HepG2 (cell line): Measurements from ENCODE around the gene EXOC7. TPM values are rescaled to one million over a fixed set of nuclear protein-coding genes. Genes with fewer than 3 reads are reported as not detected.
A peak's percentile ranks its signal among the peaks of the same experiment; 100 is the strongest.

ENCODE experiments used
- EEA1 ChIP-seq: sonication (generic); formaldehyde crosslinking; IDR thresholded peaks from 2 replicates; pipeline ENCODE4 v1.5.1; 2020; ENCODE audit warnings: mild to moderate bottlenecking, missing genetic modification reagents, borderline replicate concordance
- ESRRA ChIP-seq: sonication (generic); formaldehyde crosslinking; IDR thresholded peaks from 2 replicates; pipeline ENCODE4 v1.5.1; 2020; ENCODE audit warnings: mild to moderate bottlenecking, low read depth, missing genetic modification reagents
- GFI1 ChIP-seq: sonication (generic); formaldehyde crosslinking; IDR thresholded peaks from 2 replicates; pipeline ENCODE4 v1.5.0; 2020; ENCODE audit warnings: missing genetic modification reagents, mild to moderate bottlenecking, borderline replicate concordance
- HES4 ChIP-seq: sonication (generic); formaldehyde crosslinking; IDR thresholded peaks from 2 replicates; pipeline ENCODE4 v1.9.0; 2021; ENCODE audit warnings: mild to moderate bottlenecking, missing genetic modification reagents, borderline replicate concordance
- HNRNPH1 ChIP-seq: fragments of 200-400 bp; formaldehyde crosslinking; optimal IDR thresholded peaks from 2 replicates; pipeline ENCODE3; 2017; ENCODE audit warnings: mild to moderate bottlenecking, low read depth, low read length
- KAT7 ChIP-seq: IDR thresholded peaks from 2 replicates; pipeline ENCODE4 v1.6.1; 2018; ENCODE audit warnings: borderline replicate concordance, missing compliant biosample characterization
- KLF12 ChIP-seq: sonication (generic); formaldehyde crosslinking; IDR thresholded peaks from 2 replicates; pipeline ENCODE4 v1.4.0; 2020; ENCODE audit warnings: missing genetic modification reagents, borderline replicate concordance
- MIER2 ChIP-seq: IDR thresholded peaks from 2 replicates; pipeline ENCODE4 v1.6.1; 2016; ENCODE audit warnings: missing biosample characterization, missing genetic modification reagents
- MTF1 ChIP-seq: sonication (generic); formaldehyde crosslinking; IDR thresholded peaks from 2 replicates; pipeline ENCODE4 v1.5.0; 2020; ENCODE audit warnings: missing genetic modification reagents
- MZF1 ChIP-seq: sonication (generic); formaldehyde crosslinking; IDR thresholded peaks from 2 replicates; pipeline ENCODE4 v1.8.1; 2023; ENCODE audit warnings: mild to moderate bottlenecking, missing genetic modification reagents, borderline replicate concordance
- PRMT3 ChIP-seq: sonication (generic); formaldehyde crosslinking; IDR thresholded peaks from 2 replicates; pipeline ENCODE4 v1.8.1; 2022; ENCODE audit warnings: low read depth, mild to moderate bottlenecking, moderate library complexity, missing genetic modification reagents, borderline replicate concordance
- PTBP1 ChIP-seq: fragments of 200-400 bp; formaldehyde crosslinking; IDR thresholded peaks from 2 replicates; pipeline ENCODE4 v1.6.1; 2018; ENCODE audit warnings: low read length, low read depth; ENCODE audit not compliant: poor library complexity, severe bottlenecking
- SPEN ChIP-seq: sonication (generic); formaldehyde crosslinking; IDR thresholded peaks from 2 replicates; pipeline ENCODE4 v1.5.1; 2020; ENCODE audit warnings: low read depth, mild to moderate bottlenecking, missing genetic modification reagents
- ZNF547 ChIP-seq: sonication (generic); formaldehyde crosslinking; IDR thresholded peaks from 2 replicates; pipeline ENCODE4 v1.5.1; 2020; ENCODE audit warnings: mild to moderate bottlenecking, missing genetic modification reagents
- ZNF598 ChIP-seq: sonication (generic); formaldehyde crosslinking; IDR thresholded peaks from 2 replicates; pipeline ENCODE4 v1.5.1; 2020; ENCODE audit warnings: mild to moderate bottlenecking, missing genetic modification reagents, borderline replicate concordance
- ZNF770 ChIP-seq: sonication (generic); formaldehyde crosslinking; IDR thresholded peaks from 2 replicates; pipeline ENCODE4 v1.5.0; 2020; ENCODE audit warnings: mild to moderate bottlenecking, missing genetic modification reagents
- ZSCAN20 ChIP-seq: sonication (generic); formaldehyde crosslinking; IDR thresholded peaks from 2 replicates; pipeline ENCODE4 v1.4.0; 2020; ENCODE audit warnings: missing genetic modification reagents, mild to moderate bottlenecking, borderline replicate concordance
- polyA plus RNA-seq, 8 experiments: library from polyadenylated mRNA; depleted of rRNA in 3 of 8; stranded (reverse) in 7 of 8; unstranded in 1 of 8; fragments of >200 nt; fragmentation: Illumina TruSeq in 4 of 8; extraction: Trizol in 4 of 8; gene quantifications; 2 replicates each; pipeline versions ENCODE4 v1.2.1 to v1.2.3, GENCODE V29; 2011 to 2016; ENCODE audit warnings: low read depth in 4 of 8, missing spikeins in 1 of 8, mixed read lengths in 1 of 8; ENCODE audit not compliant: insufficient read depth in 1 of 8
- total RNA-seq, 5 experiments: library from RNA; depleted of rRNA; stranded (reverse); fragments of >200 nt; fragmentation: Illumina TruSeq; extraction: Trizol; gene quantifications; 2 replicates each; pipeline ENCODE4 v1.2.3, GENCODE V29; 2016; ENCODE audit warnings: low read depth in 1 of 5
- TF ChIP-seq, protein P1 (sequence below): sonication (generic); formaldehyde crosslinking; IDR thresholded peaks from 2 replicates; pipeline ENCODE4 v1.8.1; 2022; ENCODE audit warnings: mild to moderate bottlenecking, missing genetic modification reagents
- TF ChIP-seq, protein P2 (sequence below): sonication (generic); formaldehyde crosslinking; IDR thresholded peaks from 2 replicates; pipeline ENCODE4 v1.8.0; 2022; ENCODE audit warnings: mild to moderate bottlenecking, missing genetic modification reagents, moderate library complexity
- TF ChIP-seq, protein P3 (sequence below): IDR thresholded peaks from 2 replicates; pipeline ENCODE4 v1.6.1; 2016; ENCODE audit warnings: control low read depth
- TF ChIP-seq, protein P4 (sequence below): sonication (generic); formaldehyde crosslinking; IDR thresholded peaks from 2 replicates; pipeline ENCODE4 v1.4.0; 2020; ENCODE audit warnings: missing genetic modification reagents, low read depth, mild to moderate bottlenecking, borderline replicate concordance
- TF ChIP-seq, protein P5 (sequence below): sonication (generic); formaldehyde crosslinking; IDR thresholded peaks from 2 replicates; pipeline ENCODE4 v1.8.0; 2022; ENCODE audit warnings: mild to moderate bottlenecking, missing genetic modification reagents

Gene EXOC7
- total and polyA plus RNA-seq, 2 of the 13 experiments (the other 11 are each of a cell fraction or from before 2014, with no cell fraction given): 86.9 to 116 TPM

DNA sequence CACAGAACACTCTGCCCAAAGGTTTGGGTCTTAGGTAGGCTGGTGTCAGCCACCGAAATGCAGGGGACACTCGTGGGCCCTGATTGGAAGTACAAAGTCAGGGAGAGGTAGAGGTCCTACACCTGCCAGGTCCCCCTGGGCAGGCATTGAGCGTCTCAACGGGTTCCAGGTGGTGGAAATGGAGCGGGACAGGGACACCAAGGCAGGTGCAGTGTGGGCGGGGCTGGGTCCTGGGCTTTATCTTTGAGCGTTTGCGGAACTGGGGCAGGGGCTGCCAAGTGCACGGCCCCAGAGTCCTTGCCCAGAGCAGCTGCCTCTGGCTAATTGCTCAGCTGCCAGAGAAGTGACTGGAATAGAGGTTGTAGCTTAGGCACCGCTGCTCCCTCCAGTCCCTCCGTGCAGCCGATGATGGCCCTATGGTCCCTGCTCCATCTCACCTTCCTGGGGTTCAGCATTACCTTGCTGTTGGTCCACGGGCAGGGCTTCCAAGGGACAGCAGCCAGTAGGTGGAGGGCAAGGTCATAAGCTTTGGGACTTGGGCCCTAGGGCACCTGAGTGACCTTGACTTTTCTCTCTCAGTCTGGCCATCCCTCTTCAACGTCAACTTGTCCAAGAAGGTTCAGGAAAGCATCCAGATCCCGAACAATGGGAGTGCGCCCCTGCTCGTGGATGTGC, 24.6 kb downstream of the EXOC7 start, which contains the start of gene ZACN (continued):
- TF ChIP-seq, protein P1, sequence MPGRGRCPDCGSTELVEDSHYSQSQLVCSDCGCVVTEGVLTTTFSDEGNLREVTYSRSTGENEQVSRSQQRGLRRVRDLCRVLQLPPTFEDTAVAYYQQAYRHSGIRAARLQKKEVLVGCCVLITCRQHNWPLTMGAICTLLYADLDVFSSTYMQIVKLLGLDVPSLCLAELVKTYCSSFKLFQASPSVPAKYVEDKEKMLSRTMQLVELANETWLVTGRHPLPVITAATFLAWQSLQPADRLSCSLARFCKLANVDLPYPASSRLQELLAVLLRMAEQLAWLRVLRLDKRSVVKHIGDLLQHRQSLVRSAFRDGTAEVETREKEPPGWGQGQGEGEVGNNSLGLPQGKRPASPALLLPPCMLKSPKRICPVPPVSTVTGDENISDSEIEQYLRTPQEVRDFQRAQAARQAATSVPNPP: no peak
- TF ChIP-seq, protein P2, sequence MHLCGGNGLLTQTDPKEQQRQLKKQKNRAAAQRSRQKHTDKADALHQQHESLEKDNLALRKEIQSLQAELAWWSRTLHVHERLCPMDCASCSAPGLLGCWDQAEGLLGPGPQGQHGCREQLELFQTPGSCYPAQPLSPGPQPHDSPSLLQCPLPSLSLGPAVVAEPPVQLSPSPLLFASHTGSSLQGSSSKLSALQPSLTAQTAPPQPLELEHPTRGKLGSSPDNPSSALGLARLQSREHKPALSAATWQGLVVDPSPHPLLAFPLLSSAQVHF (CRISPR knock-in tag): no peak
- no peak for TF ChIP-seq PTBP1
- TF ChIP-seq MIER2 (CRISPR knock-in tag): no peak
- TF ChIP-seq MZF1: no peak
- TF ChIP-seq SPEN (CRISPR knock-in tag): 0 out of 2 replicates have a peak, but pooled peaks have one; percentile 31
- no peak for TF ChIP-seq MTF1 (CRISPR knock-in tag)
- no peak for TF ChIP-seq ZNF598 (CRISPR knock-in tag)
- no peak for TF ChIP-seq HNRNPH1
- no peak for TF ChIP-seq KAT7
- TF ChIP-seq KLF12 (CRISPR knock-in tag): no peak
- TF ChIP-seq PRMT3 (CRISPR knock-in tag): no peak
- TF ChIP-seq ZNF770: no peak
- peak; percentile 68; the same call in 1 of the 2 replicates for TF ChIP-seq HES4 (CRISPR knock-in tag)
- TF ChIP-seq, protein P3, sequence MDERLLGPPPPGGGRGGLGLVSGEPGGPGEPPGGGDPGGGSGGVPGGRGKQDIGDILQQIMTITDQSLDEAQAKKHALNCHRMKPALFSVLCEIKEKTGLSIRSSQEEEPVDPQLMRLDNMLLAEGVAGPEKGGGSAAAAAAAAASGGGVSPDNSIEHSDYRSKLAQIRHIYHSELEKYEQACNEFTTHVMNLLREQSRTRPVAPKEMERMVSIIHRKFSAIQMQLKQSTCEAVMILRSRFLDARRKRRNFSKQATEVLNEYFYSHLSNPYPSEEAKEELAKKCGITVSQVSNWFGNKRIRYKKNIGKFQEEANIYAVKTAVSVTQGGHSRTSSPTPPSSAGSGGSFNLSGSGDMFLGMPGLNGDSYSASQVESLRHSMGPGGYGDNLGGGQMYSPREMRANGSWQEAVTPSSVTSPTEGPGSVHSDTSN (CRISPR knock-in tag): 0 out of 2 replicates have a peak, but pooled peaks have one; percentile 33
- no peak for TF ChIP-seq ZSCAN20 (CRISPR knock-in tag)
- TF ChIP-seq ESRRA (CRISPR knock-in tag): peak; percentile 60; the same call in 1 of the 2 replicates
- TF ChIP-seq EEA1: peak; percentile 57; the same call in 1 of the 2 replicates
- TF ChIP-seq ZNF547 (CRISPR knock-in tag): no peak
- TF ChIP-seq GFI1 (CRISPR knock-in tag): no peak
- TF ChIP-seq, protein P4, sequence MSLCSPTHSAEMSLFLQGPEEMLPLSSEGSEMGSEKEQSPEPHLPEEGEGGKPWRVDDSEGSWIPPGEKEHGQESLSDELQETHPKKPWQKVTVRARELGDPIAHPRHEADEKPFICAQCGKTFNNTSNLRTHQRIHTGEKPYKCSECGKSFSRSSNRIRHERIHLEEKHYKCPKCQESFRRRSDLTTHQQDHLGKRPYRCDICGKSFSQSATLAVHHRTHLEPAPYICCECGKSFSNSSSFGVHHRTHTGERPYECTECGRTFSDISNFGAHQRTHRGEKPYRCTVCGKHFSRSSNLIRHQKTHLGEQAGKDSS (CRISPR knock-in tag): 0 out of 2 replicates have a peak, but pooled peaks have one; percentile 50
- TF ChIP-seq, protein P5, sequence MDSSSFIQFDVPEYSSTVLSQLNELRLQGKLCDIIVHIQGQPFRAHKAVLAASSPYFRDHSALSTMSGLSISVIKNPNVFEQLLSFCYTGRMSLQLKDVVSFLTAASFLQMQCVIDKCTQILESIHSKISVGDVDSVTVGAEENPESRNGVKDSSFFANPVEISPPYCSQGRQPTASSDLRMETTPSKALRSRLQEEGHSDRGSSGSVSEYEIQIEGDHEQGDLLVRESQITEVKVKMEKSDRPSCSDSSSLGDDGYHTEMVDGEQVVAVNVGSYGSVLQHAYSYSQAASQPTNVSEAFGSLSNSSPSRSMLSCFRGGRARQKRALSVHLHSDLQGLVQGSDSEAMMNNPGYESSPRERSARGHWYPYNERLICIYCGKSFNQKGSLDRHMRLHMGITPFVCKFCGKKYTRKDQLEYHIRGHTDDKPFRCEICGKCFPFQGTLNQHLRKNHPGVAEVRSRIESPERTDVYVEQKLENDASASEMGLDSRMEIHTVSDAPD (CRISPR knock-in tag): no peak
